ENCODE results near the gene MINDY3.
A peak's percentile ranks its signal among the peaks of the same experiment; 100 is the strongest.

The MINDY3 gene

GRCh38 chr10:15859906-15860691 lies at the start of gene MINDY3:
Gene MINDY3, minus strand, starts transcription at chr10:15860507. Its CDS starts 208 bp downstream, at chr10:15860299.
- H3K4me1 Mint-ChIP-seq, result peaks cover 46% of the 10 kb centered on the region
- H3K36me3 Mint-ChIP-seq (ENCODE audit: low read depth), result peaks cover 9% of the 10 kb centered on the region

GRCh38 chr10:15901889-15902288 lies 41.6 kb upstream of the MINDY3 start:
- TF ChIP-seq CTCF (IDR thresholded peaks at IDR 0.05), result no peak
- no peak for DNase-seq
- Mint-ChIP-seq H3K4me1 (no peaks in the 10 kb centered on the region), H3K36me3 (ENCODE audit: low read depth) (no peaks in the 10 kb centered on the region), H3K9me3 (no peaks in the 10 kb centered on the region), H3K4me3 (no peak overlapping the region), H3K27me3 (ENCODE audit: low read depth, poor library complexity) (peaks cover 5% of the 10 kb centered on the region), H3K27ac (no peak overlapping the region)

More at GRCh38 chr10:15859906-15860691, at the start of gene MINDY3:
- TF ChIP-seq CTCF (IDR thresholded peaks at IDR 0.05), result no peak
- peak within 1 kb of the TSS; percentile 96 for H3K4me3 Mint-ChIP-seq
- H3K27me3 Mint-ChIP-seq (ENCODE audit: low read depth, poor library complexity), result peaks cover 31% of the 10 kb centered on the region
- peaks cover 20% of the 10 kb centered on the region for H3K9me3 Mint-ChIP-seq
- H3K27ac Mint-ChIP-seq, result peak within 1 kb of the TSS; percentile 98
- peak; percentile 61 for DNase-seq

- no peak overlapping the region for H3K27ac Mint-ChIP-seq
Observed at GRCh38 chr10:15898046-15898445, 37.7 kb upstream of the MINDY3 start.

GRCh38 chr10:15897287-15897686 lies 37.0 kb upstream of the MINDY3 start:
- no peak for TF ChIP-seq CTCF (IDR thresholded peaks at IDR 0.05)
- no peak overlapping the region for H3K27ac Mint-ChIP-seq
- H3K4me3 Mint-ChIP-seq, result no peak overlapping the region
- DNase-seq, result no peak
- H3K27me3 Mint-ChIP-seq (ENCODE audit: low read depth, poor library complexity), result peaks cover 5% of the 10 kb centered on the region
- no peaks in the 10 kb centered on the region for H3K9me3 Mint-ChIP-seq
- no peaks in the 10 kb centered on the region for H3K4me1 Mint-ChIP-seq
- H3K36me3 Mint-ChIP-seq (ENCODE audit: low read depth), result no peaks in the 10 kb centered on the region

More at GRCh38 chr10:15898046-15898445, 37.7 kb upstream of the MINDY3 start:
- no peaks in the 10 kb centered on the region for H3K9me3 Mint-ChIP-seq
- H3K36me3 Mint-ChIP-seq (ENCODE audit: low read depth), result no peaks in the 10 kb centered on the region
- no peak for DNase-seq
- H3K27me3 Mint-ChIP-seq (ENCODE audit: low read depth, poor library complexity), result peaks cover 5% of the 10 kb centered on the region
- TF ChIP-seq CTCF (IDR thresholded peaks at IDR 0.05), result peak; percentile 15
- no peaks in the 10 kb centered on the region for H3K4me1 Mint-ChIP-seq
- H3K4me3 Mint-ChIP-seq, result no peak overlapping the region

GRCh38 chr10:15896654-15897053 lies 36.3 kb upstream of the MINDY3 start:
- Mint-ChIP-seq H3K4me3 (no peak overlapping the region), H3K36me3 (ENCODE audit: low read depth) (no peaks in the 10 kb centered on the region), H3K4me1 (no peaks in the 10 kb centered on the region), H3K9me3 (no peaks in the 10 kb centered on the region), H3K27me3 (ENCODE audit: low read depth, poor library complexity) (peaks cover 5% of the 10 kb centered on the region), H3K27ac (no peak overlapping the region)
- no peak for DNase-seq
- no peak for TF ChIP-seq CTCF (IDR thresholded peaks at IDR 0.05)

GRCh38 chr10:15884447-15884846 lies 24.1 kb upstream of the MINDY3 start:
- Mint-ChIP-seq H3K9me3 (no peaks in the 10 kb centered on the region), H3K27ac (no peak overlapping the region)

More at GRCh38 chr10:15884447-15884846, 24.1 kb upstream of the MINDY3 start:
- H3K4me3 Mint-ChIP-seq, result no peak overlapping the region
- peaks cover 7% of the 10 kb centered on the region for H3K27me3 Mint-ChIP-seq (ENCODE audit: low read depth, poor library complexity)
- no peaks in the 10 kb centered on the region for H3K36me3 Mint-ChIP-seq (ENCODE audit: low read depth)
- DNase-seq, result no peak
- H3K4me1 Mint-ChIP-seq, result peaks cover 6% of the 10 kb centered on the region
- TF ChIP-seq CTCF (IDR thresholded peaks at IDR 0.05), result no peak

Measured in nephron progenitor cell (in vitro differentiated cells).